T-helper 1 cell treated with Interleukin-12 subunit alpha and Interleukin-12 subunit beta and Interleukin-4 antibody, amounts not matched to agents 30 μg/mL and 1 μg/mL, for 36 hours (primary cell): ENCODE data around the gene RNF41.

Experiments used
- H3K27ac Mint-ChIP-seq: one replicate; pipeline ENCODE4 v1.8.0; 2021; ENCODE audit warnings: mild to moderate bottlenecking, mixed read lengths
- H3K27me3 Mint-ChIP-seq: one replicate; pipeline ENCODE4 v1.8.0; 2021; ENCODE audit warnings: low read depth, mixed read lengths
- H3K36me3 Mint-ChIP-seq: one replicate; pipeline ENCODE4 v1.8.0; 2021; ENCODE audit warnings: low read depth, mixed read lengths
- H3K4me1 Mint-ChIP-seq: one replicate; pipeline ENCODE4 v1.8.0; 2021; ENCODE audit warnings: low read depth, mixed read lengths
- H3K4me3 Mint-ChIP-seq: one replicate; pipeline ENCODE4 v1.8.0; 2021; ENCODE audit warnings: mild to moderate bottlenecking, moderate library complexity, mixed read lengths
- H3K9me3 Mint-ChIP-seq: one replicate; pipeline ENCODE4 v1.8.0; 2021; ENCODE audit warnings: mixed read lengths

The RNF41 gene

GRCh38 chr12:56230432-56231183 lies 8.9 kb upstream of the RNF41 start:
- Mint-ChIP-seq H3K27ac (no peak overlapping the region), H3K27me3 (no peaks in the 10 kb centered on the region), H3K4me1 (peaks cover 2% of the 10 kb centered on the region), H3K4me3 (no peak overlapping the region), H3K36me3 (peaks cover 11% of the 10 kb centered on the region), H3K9me3 (no peaks in the 10 kb centered on the region)

- H3K4me3 Mint-ChIP-seq, result no peak within 1 kb of the TSS
- H3K4me1 Mint-ChIP-seq, result peaks cover 8% of the 10 kb centered on the region
- H3K36me3 Mint-ChIP-seq, result peaks cover 13% of the 10 kb centered on the region
- no peaks in the 10 kb centered on the region for H3K27me3 Mint-ChIP-seq
- no peaks in the 10 kb centered on the region for H3K9me3 Mint-ChIP-seq
- H3K27ac Mint-ChIP-seq, result no peak within 1 kb of the TSS
Measured at GRCh38 chr12:56229916-56230431, 8.3 kb upstream of the RNF41 start, which contains the start of gene SLC39A5. Gene SLC39A5, plus strand, starts transcription at chr12:56230051. Its CDS starts 1,224 bp downstream, at chr12:56231275.

DNA sequence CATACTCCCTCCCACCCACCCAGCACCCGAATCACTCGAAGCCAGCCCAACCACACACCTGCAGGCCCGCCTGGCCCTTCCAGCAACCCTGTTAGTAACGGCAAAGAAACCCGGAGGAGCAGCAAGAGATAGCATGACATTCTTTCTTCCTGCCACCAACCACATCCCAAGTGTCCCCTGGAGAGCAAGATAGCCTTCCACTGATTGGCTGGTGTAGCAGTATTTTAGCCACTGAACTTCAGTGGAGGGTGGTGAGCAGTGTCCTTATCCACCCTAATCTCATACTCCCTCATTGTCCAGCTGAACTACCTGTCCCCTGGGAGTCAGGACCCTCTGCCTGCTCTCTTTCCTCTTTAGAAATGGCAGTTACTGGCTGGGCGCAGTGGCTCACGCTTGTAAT lies 7.4 kb upstream of the RNF41 start:
- Mint-ChIP-seq H3K4me3 (no peak overlapping the region), H3K27ac (no peak overlapping the region), H3K4me1 (peaks cover 13% of the 10 kb centered on the region), H3K9me3 (no peaks in the 10 kb centered on the region), H3K27me3 (no peaks in the 10 kb centered on the region), H3K36me3 (peaks cover 14% of the 10 kb centered on the region)

DNA sequence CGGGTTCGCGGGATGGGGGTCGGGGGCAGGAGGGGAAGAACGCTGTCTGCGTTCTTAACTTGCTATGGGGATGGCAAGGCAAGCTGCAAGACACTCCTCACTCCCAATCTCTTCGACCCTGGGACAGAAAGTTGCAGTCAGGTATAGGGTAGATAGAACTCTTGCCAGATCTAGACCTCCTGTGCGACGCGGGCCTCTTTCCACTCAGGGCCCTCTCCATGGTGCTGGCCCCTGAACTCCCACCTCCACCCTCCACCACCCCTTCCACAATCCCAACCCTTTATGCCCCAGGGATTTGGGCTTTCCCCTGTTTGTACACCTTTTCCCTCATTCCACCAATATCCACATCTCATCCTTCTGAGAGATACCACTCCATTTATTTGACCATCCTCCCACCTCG lies 3.2 kb upstream of the RNF41 start:
- Mint-ChIP-seq H3K4me3 (peak overlapping the region; percentile 100), H3K27me3 (no peaks in the 10 kb centered on the region), H3K36me3 (peaks cover 15% of the 10 kb centered on the region), H3K4me1 (peaks cover 44% of the 10 kb centered on the region), H3K9me3 (no peaks in the 10 kb centered on the region), H3K27ac (peak overlapping the region; percentile 80)

- peak within 1 kb of the TSS; percentile 100 for H3K4me3 Mint-ChIP-seq
- H3K27me3 Mint-ChIP-seq, result no peaks in the 10 kb centered on the region
- no peaks in the 10 kb centered on the region for H3K9me3 Mint-ChIP-seq
- peaks cover 44% of the 10 kb centered on the region for H3K4me1 Mint-ChIP-seq
- H3K27ac Mint-ChIP-seq, result peak within 1 kb of the TSS; percentile 80
- H3K36me3 Mint-ChIP-seq, result peaks cover 13% of the 10 kb centered on the region
Measured at GRCh38 chr12:56224102-56224701, 2.5 kb upstream of the RNF41 start, which contains the start of gene NABP2. Gene NABP2, plus strand, starts transcription at chr12:56224342. Its CDS starts 515 bp downstream, at chr12:56224857.

DNA sequence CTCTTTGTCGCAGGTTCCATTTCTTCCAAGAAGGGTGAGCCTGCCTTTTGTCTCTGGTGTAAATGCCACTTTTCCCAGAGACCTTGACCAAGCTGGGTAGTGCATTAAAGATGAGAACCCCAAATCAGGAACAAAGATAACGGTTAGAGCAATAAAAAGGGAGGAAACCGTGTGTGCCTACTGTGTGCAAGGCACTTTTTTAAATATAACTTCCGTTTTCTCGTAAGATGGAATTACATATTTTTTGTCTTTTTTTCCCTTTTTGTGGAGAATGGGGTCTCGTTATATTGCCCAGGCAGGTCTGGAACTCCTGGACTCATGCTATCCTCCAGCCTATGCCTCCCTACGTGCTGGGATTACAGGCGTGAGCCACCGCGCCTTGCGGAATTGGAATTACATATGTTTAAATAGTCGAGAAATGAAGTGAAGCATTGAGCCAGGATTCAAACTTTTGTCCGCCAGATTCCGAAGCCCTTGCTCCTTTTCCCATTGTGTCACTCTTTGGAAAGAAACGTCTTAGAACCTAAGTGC lies 1.9 kb upstream of the RNF41 start:
- peak overlapping the region; percentile 100 for H3K4me3 Mint-ChIP-seq
- no peaks in the 10 kb centered on the region for H3K9me3 Mint-ChIP-seq
- peaks cover 44% of the 10 kb centered on the region for H3K4me1 Mint-ChIP-seq
- H3K36me3 Mint-ChIP-seq, result peaks cover 13% of the 10 kb centered on the region
- peak overlapping the region; percentile 80 for H3K27ac Mint-ChIP-seq
- H3K27me3 Mint-ChIP-seq, result no peaks in the 10 kb centered on the region

GRCh38 chr12:56222531-56222895 lies 791 bp upstream of the RNF41 start:
- H3K4me3 Mint-ChIP-seq, result peak overlapping the region; percentile 100
- H3K36me3 Mint-ChIP-seq, result peaks cover 13% of the 10 kb centered on the region
- H3K4me1 Mint-ChIP-seq, result peaks cover 44% of the 10 kb centered on the region
- no peaks in the 10 kb centered on the region for H3K27me3 Mint-ChIP-seq
- no peaks in the 10 kb centered on the region for H3K9me3 Mint-ChIP-seq
- peak overlapping the region; percentile 96 for H3K27ac Mint-ChIP-seq

DNA sequence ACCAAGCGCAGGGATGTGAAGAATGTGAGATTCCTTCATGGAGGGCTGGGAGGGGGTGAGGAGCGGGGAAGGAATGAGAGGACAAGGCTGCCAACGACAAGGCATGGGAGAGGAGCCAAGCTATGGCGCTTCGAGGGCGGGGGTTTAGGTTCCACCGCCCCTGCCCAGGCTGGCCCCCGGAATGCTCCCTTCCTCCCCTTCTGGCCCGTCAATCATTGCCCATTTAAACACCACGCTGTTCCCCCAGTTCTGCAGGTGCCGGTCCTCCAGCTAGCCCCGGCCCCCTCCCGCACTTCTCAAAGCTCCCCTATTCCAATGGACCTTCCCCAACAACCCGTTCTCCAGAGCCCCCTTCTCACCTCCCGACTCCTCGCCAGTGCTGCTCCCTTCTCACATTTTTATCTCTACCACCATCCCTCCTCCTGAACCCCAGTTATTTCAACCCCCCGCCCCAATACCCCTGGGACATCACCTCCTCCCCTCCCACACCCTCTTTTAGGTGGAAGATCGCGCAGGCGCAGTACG lies 428 bp downstream of the RNF41 start:
- Mint-ChIP-seq H3K27me3 (no peaks in the 10 kb centered on the region), H3K4me3 (peak overlapping the region; percentile 100), H3K36me3 (peaks cover 14% of the 10 kb centered on the region), H3K9me3 (no peaks in the 10 kb centered on the region), H3K27ac (peak overlapping the region; percentile 96), H3K4me1 (peaks cover 44% of the 10 kb centered on the region)

GRCh38 chr12:56220611-56221231 lies 1.0 kb downstream of the RNF41 start:
- Mint-ChIP-seq H3K9me3 (no peaks in the 10 kb centered on the region), H3K4me1 (peaks cover 43% of the 10 kb centered on the region), H3K36me3 (peaks cover 10% of the 10 kb centered on the region), H3K4me3 (peak overlapping the region; percentile 100), H3K27ac (peak overlapping the region; percentile 96), H3K27me3 (no peaks in the 10 kb centered on the region)

GRCh38 chr12:56219840-56220239 lies 1.9 kb downstream of the RNF41 start:
- H3K4me3 Mint-ChIP-seq, result no peak overlapping the region
- no peaks in the 10 kb centered on the region for H3K27me3 Mint-ChIP-seq
- H3K27ac Mint-ChIP-seq, result peak overlapping the region; percentile 55

GRCh38 chr12:56216461-56216860 lies 5.3 kb downstream of the RNF41 start:
- Mint-ChIP-seq H3K36me3 (peaks cover 17% of the 10 kb centered on the region), H3K9me3 (no peaks in the 10 kb centered on the region), H3K27ac (no peak overlapping the region), H3K27me3 (no peaks in the 10 kb centered on the region), H3K4me1 (peaks cover 9% of the 10 kb centered on the region), H3K4me3 (no peak overlapping the region)

More at GRCh38 chr12:56219840-56220239, 1.9 kb downstream of the RNF41 start:
- peaks cover 35% of the 10 kb centered on the region for H3K4me1 Mint-ChIP-seq
- peaks cover 12% of the 10 kb centered on the region for H3K36me3 Mint-ChIP-seq
- no peaks in the 10 kb centered on the region for H3K9me3 Mint-ChIP-seq

DNA sequence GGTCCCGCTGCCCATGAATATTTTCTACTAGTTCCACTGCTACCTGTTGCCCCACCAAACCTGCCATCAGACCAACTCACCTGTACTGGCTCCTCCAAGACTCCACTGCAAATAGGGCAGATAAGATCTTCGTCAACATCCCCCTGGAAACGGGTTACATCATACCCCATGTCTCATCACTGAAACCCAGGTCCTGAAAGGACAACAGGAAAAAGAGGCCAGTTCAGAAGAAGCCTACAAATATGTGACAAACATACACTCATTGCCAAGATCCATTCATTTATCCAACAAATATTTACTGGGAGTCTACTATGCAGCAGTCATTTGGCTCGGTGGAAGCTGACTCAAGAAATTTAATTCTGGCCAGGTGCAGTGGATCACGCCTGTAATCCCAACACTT lies 7.8 kb downstream of the RNF41 start:
- H3K4me1 Mint-ChIP-seq, result no peaks in the 10 kb centered on the region
- H3K4me3 Mint-ChIP-seq, result no peak overlapping the region
- no peaks in the 10 kb centered on the region for H3K9me3 Mint-ChIP-seq
- no peaks in the 10 kb centered on the region for H3K27me3 Mint-ChIP-seq
- peaks cover 30% of the 10 kb centered on the region for H3K36me3 Mint-ChIP-seq
- H3K27ac Mint-ChIP-seq, result no peak overlapping the region

GRCh38 chr12:56212361-56212760 lies 9.4 kb downstream of the RNF41 start:
- Mint-ChIP-seq H3K4me1 (no peaks in the 10 kb centered on the region), H3K9me3 (no peaks in the 10 kb centered on the region), H3K27me3 (no peaks in the 10 kb centered on the region), H3K4me3 (no peak overlapping the region), H3K36me3 (peaks cover 33% of the 10 kb centered on the region), H3K27ac (no peak overlapping the region)

GRCh38 chr12:56208006-56208405 lies 13.7 kb downstream of the RNF41 start:
- peaks cover 36% of the 10 kb centered on the region for H3K36me3 Mint-ChIP-seq
- no peaks in the 10 kb centered on the region for H3K9me3 Mint-ChIP-seq
- H3K27me3 Mint-ChIP-seq, result no peaks in the 10 kb centered on the region
- no peak overlapping the region for H3K4me3 Mint-ChIP-seq
- H3K27ac Mint-ChIP-seq, result no peak overlapping the region
- no peaks in the 10 kb centered on the region for H3K4me1 Mint-ChIP-seq
